SK-N-SH treated with all-trans-retinoic acid at 6 μM for 48 hours (cell line): ENCODE measurements around the gene DDN.
A peak's percentile ranks its signal among the peaks of the same experiment; 100 is the strongest.

Experiments used
- ATAC-seq: fragments of 200-7000 bp; cut with Tn5 transposase; 3 replicates; pipeline ENCODE4 v1.9.1; 2020; ENCODE audit warnings: mild to moderate bottlenecking, moderate library complexity
- ARNTL ChIP-seq: fragments of 450-650 bp; formaldehyde crosslinking; IDR thresholded peaks from 2 replicates; pipeline ENCODE4 v1.5.0; 2020; ENCODE audit warnings: low read depth, mild to moderate bottlenecking, moderate library complexity, borderline replicate concordance
- BACH2 ChIP-seq: fragments of 250-450 bp; sonication (Bioruptor Pico); IDR thresholded peaks from 2 replicates; pipeline ENCODE4 v1.9.0; 2021; ENCODE audit warnings: mild to moderate bottlenecking, borderline replicate concordance
- CSDC2 ChIP-seq: fragments of 250-450 bp; sonication (Bioruptor Pico); IDR thresholded peaks from 2 replicates; pipeline ENCODE4 v1.5.0; 2020; ENCODE audit warnings: mild to moderate bottlenecking, moderate library complexity
- ESRRG ChIP-seq: fragments of 250-450 bp; sonication (Bioruptor Pico); IDR thresholded peaks from 2 replicates; pipeline ENCODE4 v1.6.1; 2021; ENCODE audit warnings: mild to moderate bottlenecking
- GLIS3 ChIP-seq: fragments of 250-450 bp; sonication (Bioruptor Pico); IDR thresholded peaks from 2 replicates; pipeline ENCODE4 v1.5.0; 2020; ENCODE audit warnings: mild to moderate bottlenecking, moderate library complexity
- ISL1 ChIP-seq: fragments of 250-450 bp; sonication (Bioruptor Pico); IDR thresholded peaks from 2 replicates; pipeline ENCODE4 v2.1.2; 2022; ENCODE audit warnings: mild to moderate bottlenecking, moderate library complexity
- OSR1 ChIP-seq: fragments of 250-450 bp; sonication (Bioruptor Pico); IDR thresholded peaks from 2 replicates; pipeline ENCODE4 v1.8.0; 2022; ENCODE audit warnings: moderate library complexity, mild to moderate bottlenecking, inconsistent platforms
- PPARA ChIP-seq: fragments of 250-450 bp; sonication (Bioruptor Pico); IDR thresholded peaks from 2 replicates; pipeline ENCODE4 v1.5.0; 2020; ENCODE audit warnings: mild to moderate bottlenecking, borderline replicate concordance
- RARB ChIP-seq: fragments of 250-450 bp; sonication (Bioruptor Pico); IDR thresholded peaks from 2 replicates; pipeline ENCODE4 v1.8.0; 2021; ENCODE audit warnings: mild to moderate bottlenecking, moderate library complexity
- SNAI2 ChIP-seq: fragments of 250-450 bp; sonication (Bioruptor Pico); IDR thresholded peaks from 2 replicates; pipeline ENCODE4 v1.5.0; 2020; ENCODE audit warnings: mild to moderate bottlenecking, moderate library complexity
- TCF4 ChIP-seq: fragments of 250-450 bp; sonication (Bioruptor Pico); IDR thresholded peaks from 2 replicates; pipeline ENCODE4 v1.8.0; 2021; ENCODE audit warnings: mild to moderate bottlenecking, moderate library complexity, borderline replicate concordance
- TOX ChIP-seq: fragments of 250-450 bp; sonication (Bioruptor Pico); IDR thresholded peaks from 2 replicates; pipeline ENCODE4 v1.8.0; 2021; ENCODE audit warnings: mild to moderate bottlenecking, moderate library complexity, borderline replicate concordance
- ZC3H10 ChIP-seq: fragments of 250-450 bp; sonication (Bioruptor Pico); IDR thresholded peaks from 2 replicates; pipeline ENCODE4 v1.5.1; 2021; ENCODE audit warnings: mild to moderate bottlenecking, moderate library complexity
- ZFP3 ChIP-seq: fragments of 250-450 bp; sonication (Bioruptor Pico); IDR thresholded peaks from 2 replicates; pipeline ENCODE4 v1.5.0; 2020; ENCODE audit warnings: mild to moderate bottlenecking, moderate library complexity
- ZFP30 ChIP-seq: fragments of 450-650 bp; formaldehyde crosslinking; IDR thresholded peaks from 2 replicates; pipeline ENCODE4 v1.5.0; 2022; ENCODE audit warnings: mild to moderate bottlenecking, moderate library complexity
- ZNF565 ChIP-seq: fragments of 450-650 bp; formaldehyde crosslinking; conservative IDR thresholded peaks from 2 replicates; pipeline ENCODE4 v1.5.0; 2020; ENCODE audit warnings: low read depth, mild to moderate bottlenecking, moderate library complexity
- ZNF70 ChIP-seq: fragments of 450-650 bp; formaldehyde crosslinking; IDR thresholded peaks from 2 replicates; pipeline ENCODE4 v1.5.0; 2020; ENCODE audit warnings: mild to moderate bottlenecking, moderate library complexity
- ZNF8 ChIP-seq: fragments of 450-650 bp; formaldehyde crosslinking; IDR thresholded peaks from 2 replicates; pipeline ENCODE4 v1.5.0; 2020; ENCODE audit warnings: mild to moderate bottlenecking, moderate library complexity
- TF ChIP-seq, protein P1 (sequence below): fragments of 250-450 bp; sonication (Bioruptor Pico); IDR thresholded peaks from 2 replicates; pipeline ENCODE4 v1.5.1; 2020; ENCODE audit warnings: low read depth, mild to moderate bottlenecking, moderate library complexity
- TF ChIP-seq, protein P2 (sequence below): fragments of 250-450 bp; sonication (Bioruptor Pico); IDR thresholded peaks from 2 replicates; pipeline ENCODE4 v1.8.0; 2020; ENCODE audit warnings: mild to moderate bottlenecking, moderate library complexity, borderline replicate concordance
- TF ChIP-seq, protein P3 (sequence below): fragments of 250-450 bp; sonication (Bioruptor Pico); IDR thresholded peaks from 2 replicates; pipeline ENCODE4 v1.5.0; 2020; ENCODE audit warnings: mild to moderate bottlenecking, moderate library complexity
- TF ChIP-seq, protein P4 (sequence below): fragments of 250-450 bp; sonication (Bioruptor Pico); IDR thresholded peaks from 2 replicates; pipeline ENCODE4 v1.8.0; 2021; ENCODE audit warnings: low read depth, mild to moderate bottlenecking, moderate library complexity, borderline replicate concordance

DDN gene

DNA sequence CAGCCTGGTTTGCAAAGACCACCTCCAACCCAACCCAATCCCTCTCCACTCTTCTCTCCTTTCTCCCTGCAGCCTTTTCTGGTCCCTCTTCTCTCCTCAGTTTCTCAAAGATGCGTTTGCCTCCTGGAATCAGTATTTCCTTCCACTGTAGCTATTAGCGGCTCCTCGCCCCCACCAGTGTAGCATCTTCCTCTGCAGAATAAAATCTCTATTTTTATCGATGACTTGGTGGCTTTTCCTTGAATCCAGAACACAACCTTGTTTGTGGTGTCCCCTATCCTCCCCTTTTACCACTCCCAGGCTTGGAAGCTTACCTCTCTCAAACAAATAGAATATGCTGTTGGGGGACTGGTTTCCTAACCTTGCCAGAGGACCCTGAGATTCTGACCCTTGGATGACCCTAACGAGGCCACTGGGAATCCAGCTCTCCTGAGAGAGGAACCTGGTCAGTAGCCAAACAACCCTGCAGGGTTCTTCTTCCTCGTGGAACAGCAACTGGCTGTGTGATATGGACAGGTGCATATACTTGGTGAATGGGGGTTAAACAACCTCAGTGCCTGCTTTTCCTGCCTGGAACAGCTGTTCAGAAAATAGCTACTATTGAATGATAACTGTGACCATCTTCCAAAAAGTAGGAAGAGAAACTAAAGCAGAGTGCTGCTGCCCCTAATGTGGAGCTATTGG is 16.6 kb downstream of the DDN start:
- no peak for TF ChIP-seq TCF4 (CRISPR knock-in tag)
- TF ChIP-seq ESRRG = no peak
- TF ChIP-seq, protein P1, sequence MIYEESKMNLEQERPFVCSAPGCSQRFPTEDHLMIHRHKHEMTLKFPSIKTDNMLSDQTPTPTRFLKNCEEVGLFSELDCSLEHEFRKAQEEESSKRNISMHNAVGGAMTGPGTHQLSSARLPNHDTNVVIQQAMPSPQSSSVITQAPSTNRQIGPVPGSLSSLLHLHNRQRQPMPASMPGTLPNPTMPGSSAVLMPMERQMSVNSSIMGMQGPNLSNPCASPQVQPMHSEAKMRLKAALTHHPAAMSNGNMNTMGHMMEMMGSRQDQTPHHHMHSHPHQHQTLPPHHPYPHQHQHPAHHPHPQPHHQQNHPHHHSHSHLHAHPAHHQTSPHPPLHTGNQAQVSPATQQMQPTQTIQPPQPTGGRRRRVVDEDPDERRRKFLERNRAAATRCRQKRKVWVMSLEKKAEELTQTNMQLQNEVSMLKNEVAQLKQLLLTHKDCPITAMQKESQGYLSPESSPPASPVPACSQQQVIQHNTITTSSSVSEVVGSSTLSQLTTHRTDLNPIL (CRISPR knock-in tag) = no peak
- TF ChIP-seq, protein P2, sequence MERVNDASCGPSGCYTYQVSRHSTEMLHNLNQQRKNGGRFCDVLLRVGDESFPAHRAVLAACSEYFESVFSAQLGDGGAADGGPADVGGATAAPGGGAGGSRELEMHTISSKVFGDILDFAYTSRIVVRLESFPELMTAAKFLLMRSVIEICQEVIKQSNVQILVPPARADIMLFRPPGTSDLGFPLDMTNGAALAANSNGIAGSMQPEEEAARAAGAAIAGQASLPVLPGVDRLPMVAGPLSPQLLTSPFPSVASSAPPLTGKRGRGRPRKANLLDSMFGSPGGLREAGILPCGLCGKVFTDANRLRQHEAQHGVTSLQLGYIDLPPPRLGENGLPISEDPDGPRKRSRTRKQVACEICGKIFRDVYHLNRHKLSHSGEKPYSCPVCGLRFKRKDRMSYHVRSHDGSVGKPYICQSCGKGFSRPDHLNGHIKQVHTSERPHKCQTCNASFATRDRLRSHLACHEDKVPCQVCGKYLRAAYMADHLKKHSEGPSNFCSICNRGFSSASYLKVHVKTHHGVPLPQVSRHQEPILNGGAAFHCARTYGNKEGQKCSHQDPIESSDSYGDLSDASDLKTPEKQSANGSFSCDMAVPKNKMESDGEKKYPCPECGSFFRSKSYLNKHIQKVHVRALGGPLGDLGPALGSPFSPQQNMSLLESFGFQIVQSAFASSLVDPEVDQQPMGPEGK = no peak
- no peak for TF ChIP-seq RARB (CRISPR knock-in tag)
- no peak for TF ChIP-seq TOX (CRISPR knock-in tag)
- no peak for TF ChIP-seq ZNF565 (CRISPR knock-in tag)
- TF ChIP-seq GLIS3 = no peak
- no peak for TF ChIP-seq PPARA (CRISPR knock-in tag)
- TF ChIP-seq CSDC2 (CRISPR knock-in tag) = no peak
- no peak for TF ChIP-seq ARNTL
- TF ChIP-seq ZC3H10 (CRISPR knock-in tag) = no peak
- no peak for TF ChIP-seq ZFP3 (CRISPR knock-in tag)
- TF ChIP-seq BACH2 = no peak
- TF ChIP-seq ZFP30 (CRISPR knock-in tag) = no peak
- no peak for TF ChIP-seq ZNF70
- TF ChIP-seq ISL1 = no peak
- TF ChIP-seq, protein P3, sequence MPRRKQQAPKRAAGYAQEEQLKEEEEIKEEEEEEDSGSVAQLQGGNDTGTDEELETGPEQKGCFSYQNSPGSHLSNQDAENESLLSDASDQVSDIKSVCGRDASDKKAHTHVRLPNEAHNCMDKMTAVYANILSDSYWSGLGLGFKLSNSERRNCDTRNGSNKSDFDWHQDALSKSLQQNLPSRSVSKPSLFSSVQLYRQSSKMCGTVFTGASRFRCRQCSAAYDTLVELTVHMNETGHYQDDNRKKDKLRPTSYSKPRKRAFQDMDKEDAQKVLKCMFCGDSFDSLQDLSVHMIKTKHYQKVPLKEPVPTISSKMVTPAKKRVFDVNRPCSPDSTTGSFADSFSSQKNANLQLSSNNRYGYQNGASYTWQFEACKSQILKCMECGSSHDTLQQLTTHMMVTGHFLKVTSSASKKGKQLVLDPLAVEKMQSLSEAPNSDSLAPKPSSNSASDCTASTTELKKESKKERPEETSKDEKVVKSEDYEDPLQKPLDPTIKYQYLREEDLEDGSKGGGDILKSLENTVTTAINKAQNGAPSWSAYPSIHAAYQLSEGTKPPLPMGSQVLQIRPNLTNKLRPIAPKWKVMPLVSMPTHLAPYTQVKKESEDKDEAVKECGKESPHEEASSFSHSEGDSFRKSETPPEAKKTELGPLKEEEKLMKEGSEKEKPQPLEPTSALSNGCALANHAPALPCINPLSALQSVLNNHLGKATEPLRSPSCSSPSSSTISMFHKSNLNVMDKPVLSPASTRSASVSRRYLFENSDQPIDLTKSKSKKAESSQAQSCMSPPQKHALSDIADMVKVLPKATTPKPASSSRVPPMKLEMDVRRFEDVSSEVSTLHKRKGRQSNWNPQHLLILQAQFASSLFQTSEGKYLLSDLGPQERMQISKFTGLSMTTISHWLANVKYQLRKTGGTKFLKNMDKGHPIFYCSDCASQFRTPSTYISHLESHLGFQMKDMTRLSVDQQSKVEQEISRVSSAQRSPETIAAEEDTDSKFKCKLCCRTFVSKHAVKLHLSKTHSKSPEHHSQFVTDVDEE (CRISPR knock-in tag) = no peak
- TF ChIP-seq, protein P4, sequence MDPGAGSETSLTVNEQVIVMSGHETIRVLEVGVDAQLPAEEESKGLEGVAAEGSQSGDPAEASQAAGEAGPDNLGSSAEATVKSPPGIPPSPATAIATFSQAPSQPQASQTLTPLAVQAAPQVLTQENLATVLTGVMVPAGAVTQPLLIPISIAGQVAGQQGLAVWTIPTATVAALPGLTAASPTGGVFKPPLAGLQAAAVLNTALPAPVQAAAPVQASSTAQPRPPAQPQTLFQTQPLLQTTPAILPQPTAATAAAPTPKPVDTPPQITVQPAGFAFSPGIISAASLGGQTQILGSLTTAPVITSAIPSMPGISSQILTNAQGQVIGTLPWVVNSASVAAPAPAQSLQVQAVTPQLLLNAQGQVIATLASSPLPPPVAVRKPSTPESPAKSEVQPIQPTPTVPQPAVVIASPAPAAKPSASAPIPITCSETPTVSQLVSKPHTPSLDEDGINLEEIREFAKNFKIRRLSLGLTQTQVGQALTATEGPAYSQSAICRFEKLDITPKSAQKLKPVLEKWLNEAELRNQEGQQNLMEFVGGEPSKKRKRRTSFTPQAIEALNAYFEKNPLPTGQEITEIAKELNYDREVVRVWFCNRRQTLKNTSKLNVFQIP (CRISPR knock-in tag) = no peak
- TF ChIP-seq, all 23 proteins: peak for 0
- ATAC-seq = no peak

DNA sequence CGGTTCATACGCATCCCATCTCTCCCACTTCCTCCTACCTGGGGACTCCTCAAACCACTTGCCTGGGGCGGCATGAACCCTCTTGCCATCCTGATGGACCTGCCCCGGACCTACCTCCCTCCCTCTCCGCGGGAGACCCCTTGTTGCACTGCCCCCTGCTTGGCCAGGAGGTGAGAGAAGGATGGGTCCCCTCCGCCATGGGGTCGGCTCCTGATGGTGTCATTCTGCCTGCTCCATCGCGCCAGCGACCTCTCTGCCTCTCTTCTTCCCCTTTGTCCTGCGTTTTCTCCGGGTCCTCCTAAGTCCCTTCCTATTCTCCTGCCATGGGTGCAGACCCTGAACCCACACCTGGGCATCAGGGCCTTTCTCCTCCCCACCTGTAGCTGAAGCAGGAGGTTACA is 17.4 kb downstream of the DDN start:
- no peak for ATAC-seq

DNA sequence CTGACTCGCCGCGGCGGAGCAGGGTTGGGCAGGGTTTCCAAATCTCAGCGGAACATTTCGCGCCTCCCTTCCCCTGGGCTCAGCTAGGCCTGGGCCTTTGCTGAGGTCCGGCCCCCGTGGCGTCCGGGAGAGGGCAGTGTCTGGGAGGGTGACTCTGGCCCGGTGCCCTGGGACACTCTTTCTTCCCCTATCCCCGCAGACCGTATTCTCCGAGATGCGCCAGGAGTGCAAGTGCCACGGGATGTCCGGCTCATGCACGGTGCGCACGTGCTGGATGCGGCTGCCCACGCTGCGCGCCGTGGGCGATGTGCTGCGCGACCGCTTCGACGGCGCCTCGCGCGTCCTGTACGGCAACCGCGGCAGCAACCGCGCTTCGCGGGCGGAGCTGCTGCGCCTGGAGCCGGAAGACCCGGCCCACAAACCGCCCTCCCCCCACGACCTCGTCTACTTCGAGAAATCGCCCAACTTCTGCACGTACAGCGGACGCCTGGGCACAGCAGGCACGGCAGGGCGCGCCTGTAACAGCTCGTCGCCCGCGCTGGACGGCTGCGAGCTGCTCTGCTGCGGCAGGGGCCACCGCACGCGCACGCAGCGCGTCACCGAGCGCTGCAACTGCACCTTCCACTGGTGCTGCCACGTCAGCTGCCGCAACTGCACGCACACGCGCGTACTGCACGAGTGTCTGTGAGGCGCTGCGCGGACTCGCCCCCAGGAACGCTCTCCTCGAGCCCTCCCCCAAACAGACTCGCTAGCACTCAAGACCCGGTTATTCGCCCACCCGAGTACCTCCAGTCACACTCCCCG is 18.0 kb downstream of the DDN start:
- peak; percentile 16 for ATAC-seq
- TF ChIP-seq ESRRG (no peak), ZNF8 (CRISPR knock-in tag) (no peak), ISL1 (no peak), RARB (CRISPR knock-in tag) (no peak), SNAI2 (no peak), PPARA (CRISPR knock-in tag) (no peak)

More for the DNA sequence above, 17.4 kb downstream of the DDN start:
- TF ChIP-seq SNAI2 = no peak

DNA sequence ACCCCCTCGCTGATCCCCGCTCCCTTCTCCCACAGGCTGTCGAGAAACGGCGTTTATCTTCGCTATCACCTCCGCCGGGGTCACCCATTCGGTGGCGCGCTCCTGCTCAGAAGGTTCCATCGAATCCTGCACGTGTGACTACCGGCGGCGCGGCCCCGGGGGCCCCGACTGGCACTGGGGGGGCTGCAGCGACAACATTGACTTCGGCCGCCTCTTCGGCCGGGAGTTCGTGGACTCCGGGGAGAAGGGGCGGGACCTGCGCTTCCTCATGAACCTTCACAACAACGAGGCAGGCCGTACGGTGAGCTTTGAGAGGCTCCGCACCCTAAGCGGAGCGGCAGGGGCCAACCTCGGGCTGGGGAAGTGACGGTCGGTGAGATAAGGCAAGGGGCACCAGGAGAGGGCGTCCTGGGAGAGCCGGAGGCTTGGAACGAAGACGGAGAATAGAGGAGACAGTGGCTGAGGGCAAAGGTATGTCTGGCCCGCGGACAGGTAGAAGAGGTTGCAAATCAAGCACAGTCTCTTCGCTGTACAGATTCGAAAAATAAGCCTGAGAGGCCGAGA is 18.7 kb downstream of the DDN start:
- ATAC-seq = peak; percentile 7; the same call in 2 of the 3 replicates
- TF ChIP-seq CSDC2 (CRISPR knock-in tag) (no peak), OSR1 (CRISPR knock-in tag) (no peak), ZC3H10 (CRISPR knock-in tag) (no peak)
- TF ChIP-seq, protein P3 (CRISPR knock-in tag) = no peak
- TF ChIP-seq, protein P4 (CRISPR knock-in tag) = no peak
